ENCODE data around the gene CFAP65.

The CFAP65 gene

DNA sequence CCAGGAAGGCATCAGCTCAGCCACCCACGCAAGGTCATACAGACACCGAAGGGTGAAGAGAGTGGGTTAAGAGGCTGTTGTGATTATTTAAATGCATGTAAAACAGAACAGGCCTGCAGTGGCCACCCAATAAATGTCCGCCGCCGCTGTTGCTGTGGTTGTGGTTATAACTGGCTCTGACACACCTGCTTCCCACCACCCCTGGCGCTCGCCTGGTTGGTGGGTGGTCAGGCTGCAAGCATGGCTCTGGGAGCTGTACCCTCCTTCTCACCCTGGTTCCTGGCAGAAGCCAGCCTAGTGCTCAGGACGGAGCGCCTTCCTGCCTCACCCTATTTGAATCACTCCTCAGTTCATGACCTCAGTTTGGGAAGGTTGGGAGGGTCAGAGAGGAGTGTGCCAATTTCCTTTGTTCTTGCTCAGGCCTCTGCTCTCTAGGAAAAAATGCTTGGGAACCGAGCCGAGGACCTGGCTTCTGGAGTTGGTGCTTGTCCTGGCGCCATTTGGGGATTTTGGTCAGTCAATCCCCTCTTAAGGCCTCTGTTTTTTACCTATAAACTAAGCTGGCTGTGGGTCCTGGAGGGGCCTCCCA lies 42.8 kb downstream of the CFAP65 start:
- DNase-seq (ENCODE audit: insufficient read length, low spot score) (no peak), FAIRE-seq (no peak)
- TF ChIP-seq PAX5 (IDR thresholded peaks at IDR 0.05; ENCODE audit: insufficient read depth, low read length, severe bottlenecking) (no peak), POLR2A (IDR thresholded peaks at IDR 0.05; ENCODE audit: low read depth, low read length) (no peak), SPI1 (IDR thresholded peaks at IDR 0.05; ENCODE audit: low read depth, low read length) (no peak), POLR2AphosphoS5 (IDR thresholded peaks at IDR 0.05; ENCODE audit: low read depth, low read length) (no peak), TAF1 (IDR thresholded peaks at IDR 0.05; ENCODE audit: low read depth, low read length) (no peak), POU2F2 (IDR thresholded peaks at IDR 0.05; ENCODE audit: low read depth, low read length) (no peak)

DNA sequence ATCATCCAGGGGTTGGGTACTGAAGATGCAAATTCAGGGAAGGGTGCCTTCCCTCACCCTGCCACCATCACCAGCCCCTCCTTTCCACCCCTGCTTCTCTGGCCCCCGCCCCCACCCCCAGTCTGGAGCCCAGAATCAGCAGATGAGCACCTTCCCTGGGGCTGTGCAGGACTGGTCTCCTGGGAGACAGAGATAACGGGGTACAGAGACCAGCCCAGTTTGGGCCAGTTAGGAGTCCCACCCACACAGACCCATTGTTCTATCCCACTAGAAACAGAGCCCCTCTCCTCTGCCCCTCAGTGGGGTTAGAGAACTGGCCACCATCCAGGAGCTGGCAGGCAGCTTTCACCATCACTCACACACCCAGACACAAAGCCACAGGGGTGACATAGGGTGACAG lies 43.6 kb downstream of the CFAP65 start:
- DNase-seq (ENCODE audit: insufficient read length, low spot score), result no peak
- no peak for TF ChIP-seq POLR2A (IDR thresholded peaks at IDR 0.05; ENCODE audit: low read depth, low read length)
- no peak for TF ChIP-seq PAX5 (IDR thresholded peaks at IDR 0.05; ENCODE audit: insufficient read depth, low read length, severe bottlenecking)
- TF ChIP-seq POU2F2 (IDR thresholded peaks at IDR 0.05; ENCODE audit: low read depth, low read length), result no peak
- no peak for TF ChIP-seq POLR2AphosphoS5 (IDR thresholded peaks at IDR 0.05; ENCODE audit: low read depth, low read length)
- TF ChIP-seq SPI1 (IDR thresholded peaks at IDR 0.05; ENCODE audit: low read depth, low read length), result no peak
- no peak for TF ChIP-seq TAF1 (IDR thresholded peaks at IDR 0.05; ENCODE audit: low read depth, low read length)
- no peak for FAIRE-seq

DNA sequence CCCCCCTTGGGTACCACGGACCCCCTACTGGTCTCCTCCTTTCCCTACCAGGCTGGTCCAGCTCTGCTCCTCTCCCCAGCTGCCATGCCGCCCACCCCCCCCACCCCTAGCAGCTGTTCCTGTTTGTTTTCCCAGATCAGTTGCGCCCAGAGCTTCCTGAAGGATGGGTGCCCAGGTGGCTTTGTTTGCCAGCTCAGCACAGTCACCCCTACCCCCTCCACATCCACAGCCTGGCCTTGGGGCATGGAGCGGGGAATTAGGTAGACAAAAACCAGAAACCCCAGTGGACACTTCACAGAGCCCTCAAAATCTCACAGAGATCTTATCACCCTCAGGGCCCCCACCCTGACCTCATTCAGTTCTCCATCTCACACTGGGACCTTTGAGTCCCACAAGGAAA lies 44.4 kb downstream of the CFAP65 start:
- no peak for TF ChIP-seq PAX5 (IDR thresholded peaks at IDR 0.05; ENCODE audit: insufficient read depth, low read length, severe bottlenecking)
- no peak for TF ChIP-seq POU2F2 (IDR thresholded peaks at IDR 0.05; ENCODE audit: low read depth, low read length)
- TF ChIP-seq SPI1 (IDR thresholded peaks at IDR 0.05; ENCODE audit: low read depth, low read length), result no peak
- TF ChIP-seq TAF1 (IDR thresholded peaks at IDR 0.05; ENCODE audit: low read depth, low read length), result no peak
- no peak for TF ChIP-seq POLR2AphosphoS5 (IDR thresholded peaks at IDR 0.05; ENCODE audit: low read depth, low read length)
- TF ChIP-seq POLR2A (IDR thresholded peaks at IDR 0.05; ENCODE audit: low read depth, low read length), result no peak
- no peak for FAIRE-seq

DNA sequence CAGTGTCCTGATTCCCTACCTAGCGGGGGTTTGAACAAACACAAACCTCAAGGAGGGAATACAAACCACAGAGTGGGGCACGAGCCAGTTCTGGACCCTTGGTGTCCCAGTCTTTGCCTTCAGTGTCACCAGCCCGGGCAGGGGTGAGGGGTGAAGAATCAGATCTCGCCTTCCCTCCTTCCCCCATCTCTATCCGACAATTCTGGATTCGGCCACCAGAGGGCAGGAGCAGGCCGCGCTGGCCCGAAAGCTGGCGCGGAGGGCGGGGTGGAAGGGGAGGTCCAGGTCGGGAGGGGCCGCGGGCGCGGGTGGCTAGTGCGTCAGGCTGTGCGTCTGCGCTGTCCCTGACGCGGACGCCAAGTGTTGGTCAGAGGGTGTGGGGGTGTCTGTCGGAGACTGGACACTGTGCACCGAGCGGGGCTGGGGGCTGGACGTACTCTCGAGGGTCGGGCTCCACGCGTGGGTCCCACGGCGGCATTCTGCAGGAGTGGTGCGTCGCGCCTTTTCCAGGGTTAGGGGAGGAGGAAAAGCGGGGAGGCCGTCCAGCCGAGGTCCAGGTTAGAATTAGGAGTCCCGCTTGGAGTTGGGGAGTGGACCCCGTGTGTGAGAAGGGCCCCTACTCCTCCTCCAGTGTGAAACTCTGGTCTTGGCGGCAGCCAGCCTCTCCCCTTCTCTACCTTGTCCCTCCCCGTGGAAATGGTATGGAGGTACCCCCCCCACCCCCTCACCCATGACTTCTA lies 45.2 kb downstream of the CFAP65 start:
- peak; percentile 89 for FAIRE-seq
- no peak for TF ChIP-seq POLR2AphosphoS5 (IDR thresholded peaks at IDR 0.05; ENCODE audit: low read depth, low read length)
- no peak for TF ChIP-seq POLR2A (IDR thresholded peaks at IDR 0.05; ENCODE audit: low read depth, low read length)
- TF ChIP-seq PAX5 (IDR thresholded peaks at IDR 0.05; ENCODE audit: insufficient read depth, low read length, severe bottlenecking), result no peak
- TF ChIP-seq SPI1 (IDR thresholded peaks at IDR 0.05; ENCODE audit: low read depth, low read length), result no peak
- no peak for TF ChIP-seq POU2F2 (IDR thresholded peaks at IDR 0.05; ENCODE audit: low read depth, low read length)
- TF ChIP-seq TAF1 (IDR thresholded peaks at IDR 0.05; ENCODE audit: low read depth, low read length), result no peak
- DNase-seq (ENCODE audit: insufficient read length, low spot score), result peak; percentile 92

More for the DNA sequence above, 44.4 kb downstream of the CFAP65 start:
- DNase-seq (ENCODE audit: insufficient read length, low spot score), result no peak

DNA sequence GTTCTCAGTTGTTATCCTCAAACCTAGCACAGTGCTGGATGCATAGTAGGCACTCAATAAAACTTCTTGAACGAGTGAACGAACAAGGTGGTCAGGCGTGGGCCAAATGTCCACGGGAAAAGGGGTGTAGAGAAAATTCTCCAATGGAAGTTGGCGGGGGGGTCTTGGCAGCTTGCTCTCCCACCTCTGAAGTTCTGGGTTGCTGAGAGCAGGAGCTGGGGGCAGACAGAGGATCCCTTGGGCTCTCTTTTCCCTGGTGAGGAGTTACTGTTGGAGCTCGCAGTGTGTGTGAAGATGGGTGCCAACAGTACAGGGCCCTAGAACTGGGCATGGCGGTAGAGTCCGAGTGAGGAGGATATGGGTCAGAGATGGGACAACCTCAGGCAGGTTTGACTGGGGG lies 45.8 kb downstream of the CFAP65 start:
- FAIRE-seq (peak; percentile 31), DNase-seq (ENCODE audit: insufficient read length, low spot score) (no peak)
- TF ChIP-seq SPI1 (IDR thresholded peaks at IDR 0.05; ENCODE audit: low read depth, low read length) (no peak), POLR2AphosphoS5 (IDR thresholded peaks at IDR 0.05; ENCODE audit: low read depth, low read length) (no peak), POLR2A (IDR thresholded peaks at IDR 0.05; ENCODE audit: low read depth, low read length) (no peak), POU2F2 (IDR thresholded peaks at IDR 0.05; ENCODE audit: low read depth, low read length) (no peak)

DNA sequence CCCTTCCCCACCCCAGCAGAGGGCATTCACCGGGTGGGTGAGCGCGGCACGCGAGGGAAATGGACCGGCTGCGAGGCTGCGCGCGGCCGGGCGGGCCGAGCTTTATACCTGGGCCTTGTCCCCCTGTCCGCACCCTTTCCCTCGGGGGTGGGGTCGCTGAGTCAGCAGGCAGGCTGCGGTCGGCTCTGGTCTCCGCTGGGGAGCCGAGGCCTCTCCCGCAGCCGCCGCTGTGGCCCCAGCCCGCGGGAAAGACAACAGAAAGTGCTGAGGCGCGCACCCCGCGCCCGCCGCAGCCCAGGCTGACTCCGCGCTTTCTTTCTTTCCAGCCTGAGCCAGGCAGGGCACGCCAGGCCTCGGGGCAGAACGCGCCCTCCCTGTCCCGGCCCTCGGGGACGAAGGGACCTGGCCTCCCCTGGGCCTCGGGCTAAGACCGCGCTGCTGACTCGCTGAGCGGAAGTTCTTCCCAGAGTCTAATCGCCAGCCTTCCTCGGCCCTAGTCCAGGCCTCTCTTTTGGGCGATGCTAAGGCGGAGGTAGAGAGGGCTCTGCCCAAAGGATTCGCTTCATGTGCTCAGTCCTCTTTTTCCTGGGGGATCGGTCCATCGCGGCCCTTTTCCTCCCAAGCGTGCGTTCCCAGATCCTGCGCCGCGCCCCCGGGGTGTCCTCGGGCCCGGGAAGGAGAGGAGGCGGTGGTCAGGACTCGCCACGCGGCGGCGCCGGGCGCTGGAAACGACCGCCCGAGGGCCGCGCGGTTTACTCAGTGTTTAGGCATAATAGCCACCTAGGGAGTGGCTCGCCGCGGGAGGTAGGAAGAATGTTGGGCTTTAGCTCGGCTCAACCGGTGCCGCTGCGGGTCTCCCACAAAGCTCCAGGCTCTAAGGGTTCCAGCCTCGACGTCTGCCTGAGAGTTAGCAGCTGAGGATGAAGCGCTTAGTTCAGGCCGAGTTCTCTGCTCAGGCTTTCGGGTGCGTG lies 47.7 kb downstream of the CFAP65 start, which contains the start of gene CRYBA2:
Gene CRYBA2, minus strand, starts transcription at position 78 of the 971 bp plus-strand sequence. CDS start 246 bp downstream, outside the sequence.
- DNase-seq (ENCODE audit: insufficient read length, low spot score) (no peak), FAIRE-seq (no peak)
- TF ChIP-seq PAX5 (IDR thresholded peaks at IDR 0.05; ENCODE audit: insufficient read depth, low read length, severe bottlenecking) (no peak), POLR2AphosphoS5 (IDR thresholded peaks at IDR 0.05; ENCODE audit: low read depth, low read length) (no peak), SPI1 (IDR thresholded peaks at IDR 0.05; ENCODE audit: low read depth, low read length) (no peak), POLR2A (IDR thresholded peaks at IDR 0.05; ENCODE audit: low read depth, low read length) (no peak), POU2F2 (IDR thresholded peaks at IDR 0.05; ENCODE audit: low read depth, low read length) (no peak), TAF1 (IDR thresholded peaks at IDR 0.05; ENCODE audit: low read depth, low read length) (no peak)

DNA sequence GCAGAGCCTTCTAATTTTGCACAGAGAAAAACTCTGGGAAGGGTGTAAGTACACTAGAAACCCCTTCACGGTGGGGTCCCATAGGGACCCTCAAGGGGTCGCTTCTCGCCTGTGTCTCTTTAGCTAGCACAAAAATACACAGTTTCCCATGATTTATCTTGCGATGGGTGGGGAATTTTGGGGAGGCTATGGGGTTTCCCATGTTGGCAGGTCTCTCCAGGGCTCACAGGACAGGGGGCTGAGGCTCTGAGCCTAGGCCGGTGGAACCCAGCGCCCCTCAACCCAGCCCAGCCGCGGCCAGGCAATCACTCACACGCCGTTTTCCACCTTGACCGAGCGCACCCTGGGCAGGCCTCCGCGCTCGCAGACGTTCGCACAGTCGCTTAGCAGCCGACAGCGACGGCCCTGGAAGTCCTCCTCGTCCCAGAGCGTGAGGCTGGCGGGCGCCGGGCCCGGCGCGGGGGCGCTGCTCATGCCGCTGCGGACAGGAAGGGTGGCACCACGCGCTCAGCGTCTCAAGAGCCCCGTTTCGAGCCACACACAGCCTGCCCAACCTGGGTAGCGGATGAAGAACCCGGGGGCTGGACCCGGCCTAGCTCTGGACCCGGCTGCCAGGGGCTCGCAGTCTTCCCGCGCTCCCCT lies 48.5 kb downstream of the CFAP65 start:
- TF ChIP-seq POLR2AphosphoS5 (IDR thresholded peaks at IDR 0.05; ENCODE audit: low read depth, low read length), result no peak
- no peak for TF ChIP-seq PAX5 (IDR thresholded peaks at IDR 0.05; ENCODE audit: insufficient read depth, low read length, severe bottlenecking)
- TF ChIP-seq POLR2A (IDR thresholded peaks at IDR 0.05; ENCODE audit: low read depth, low read length), result no peak
- TF ChIP-seq SPI1 (IDR thresholded peaks at IDR 0.05; ENCODE audit: low read depth, low read length), result no peak
- TF ChIP-seq TAF1 (IDR thresholded peaks at IDR 0.05; ENCODE audit: low read depth, low read length), result no peak
- TF ChIP-seq POU2F2 (IDR thresholded peaks at IDR 0.05; ENCODE audit: low read depth, low read length), result no peak
- no peak for FAIRE-seq
- no peak for DNase-seq (ENCODE audit: insufficient read length, low spot score)

DNA sequence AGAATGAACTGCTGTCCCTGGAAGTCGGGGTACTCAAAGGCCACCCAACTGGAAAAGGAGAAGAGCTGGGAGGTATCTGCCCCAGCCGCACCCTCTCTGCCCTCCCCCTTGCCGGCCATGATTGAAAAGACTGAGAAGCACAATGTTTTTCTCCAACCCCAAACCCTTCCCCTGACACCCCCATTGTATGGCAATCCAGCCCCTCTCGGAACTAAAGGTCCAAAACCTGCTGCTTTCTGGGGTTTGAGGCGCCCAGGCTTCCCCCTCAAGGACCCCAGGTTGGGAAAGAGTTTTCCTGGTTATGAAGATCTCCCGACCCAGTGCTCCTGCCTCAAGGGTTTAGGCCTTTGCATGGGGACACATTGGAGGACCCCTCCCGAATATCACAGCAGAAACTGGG lies 49.1 kb downstream of the CFAP65 start:
- no peak for TF ChIP-seq POLR2A (IDR thresholded peaks at IDR 0.05; ENCODE audit: low read depth, low read length)
- TF ChIP-seq PAX5 (IDR thresholded peaks at IDR 0.05; ENCODE audit: insufficient read depth, low read length, severe bottlenecking), result no peak
- TF ChIP-seq SPI1 (IDR thresholded peaks at IDR 0.05; ENCODE audit: low read depth, low read length), result no peak
- no peak for TF ChIP-seq POLR2AphosphoS5 (IDR thresholded peaks at IDR 0.05; ENCODE audit: low read depth, low read length)
- TF ChIP-seq TAF1 (IDR thresholded peaks at IDR 0.05; ENCODE audit: low read depth, low read length), result no peak
- TF ChIP-seq POU2F2 (IDR thresholded peaks at IDR 0.05; ENCODE audit: low read depth, low read length), result no peak
- FAIRE-seq (no peak), DNase-seq (ENCODE audit: insufficient read length, low spot score) (no peak)
